GM10248 (cell line): Measurements from ENCODE around the gene PSORS1C1.
"Not testable (repeated sequence)": the region's sequence is repeated elsewhere in the genome, so short reads cannot be mapped to it uniquely, and the experiment has no call there.

ENCODE experiments used
- CTCF ChIA-PET: fragments of 300-600 bp; sonication (Branson Sonifier 250); formaldehyde crosslinking; extraction: SDS; loops from one replicate; lab custom pipeline; 2021; ENCODE audit warnings: antibody characterized with exemption; lab: Yijun Ruan, JAX
- POLR2A ChIA-PET: fragments of 350-650 bp; sonication (Branson Sonifier 250); formaldehyde crosslinking; extraction: SDS; loops from one replicate; lab custom pipeline; 2020; ENCODE audit warnings: antibody characterized with exemption; lab: Yijun Ruan, JAX
- DNase-seq: peaks from one replicate; pipeline ENCODE4 v3.0.0; 2012; ENCODE audit errors: extremely low spot score
- CTCF ChIP-seq: IDR thresholded peaks from 2 replicates; pipeline ENCODE4 v1.5.1; 2012; ENCODE audit warnings: mild to moderate bottlenecking, low read depth; ENCODE audit errors: extremely low read depth, missing control alignments, control extremely low read depth

Gene PSORS1C1

DNA sequence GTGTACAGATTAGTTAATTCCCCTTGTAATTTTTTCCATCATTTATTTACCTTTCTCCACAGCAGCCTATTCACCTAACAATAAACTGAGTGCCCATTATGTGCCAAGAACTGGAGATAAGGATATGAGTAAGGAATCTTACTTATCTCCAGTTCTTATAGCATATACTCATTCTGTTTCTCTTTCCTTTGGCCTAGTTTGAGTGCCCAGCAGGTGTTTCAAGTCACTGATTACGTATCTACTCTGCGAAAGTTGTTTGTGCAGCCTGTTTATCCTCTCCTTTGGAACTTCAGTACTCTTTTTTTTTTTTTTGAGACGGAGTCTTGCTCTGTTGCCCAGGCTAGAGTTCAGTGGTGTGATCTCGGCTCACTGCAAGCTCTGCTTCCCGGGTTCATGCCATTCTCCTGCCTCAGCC lies 73.2 kb downstream of the PSORS1C1 start:
- ChIA-PET POLR2A (no interaction called here), CTCF (interaction anchor here (1.3 to 1.8 kb wide), 3 partner anchors 9 to 59 kb away, joined by 4 to 5 read pairs (median 5); no protein-coding TSS in a partner anchor)
- DNase-seq: no peak
- no peak for TF ChIP-seq CTCF

GRCh38 chr6:31189223-31189622 lies 74.6 kb downstream of the PSORS1C1 start:
- POLR2A ChIA-PET, DNase-seq: not testable (repeated sequence)
- CTCF ChIA-PET: interaction anchor here (1.2 to 9.9 kb wide), 2 partner anchors 49 to 60 kb away, joined by 3 to 256 read pairs; partner anchors contain the start of gene PSORS1C2
